GM19395 (cell line): Measurements from ENCODE around the gene PSMB7.

Experiments
- ATAC-seq: cut with Tn5 transposase; IDR thresholded peaks from one replicate; pipeline ENCODE4 v1.9.1; 2021; ENCODE audit warnings: mild to moderate bottlenecking, moderate library complexity; ENCODE audit not compliant: unreplicated experiment

PSMB7 gene

GRCh38 chr9:124412228-124412575 is 3.0 kb downstream of the PSMB7 start:
- ATAC-seq, result no peak

GRCh38 chr9:124411514-124412227 is 3.6 kb downstream of the PSMB7 start:
- no peak for ATAC-seq

- no peak for ATAC-seq
These were observed 4.8 kb downstream of the PSMB7 start for GRCh38 chr9:124410321-124410913.

GRCh38 chr9:124409410-124409809 is 5.8 kb downstream of the PSMB7 start:
- no peak for ATAC-seq

GRCh38 chr9:124403246-124403645 is 12.0 kb downstream of the PSMB7 start:
- no peak for ATAC-seq

GRCh38 chr9:124399968-124400940 is 15.0 kb downstream of the PSMB7 start:
- no peak for ATAC-seq

GRCh38 chr9:124399323-124399967 is 15.8 kb downstream of the PSMB7 start:
- ATAC-seq, result no peak

- ATAC-seq, result no peak
These were observed 16.9 kb downstream of the PSMB7 start for GRCh38 chr9:124398191-124398935.

- ATAC-seq, result no peak
These were observed 19.4 kb downstream of the PSMB7 start for GRCh38 chr9:124395826-124396225.

GRCh38 chr9:124394596-124394995 is 20.6 kb downstream of the PSMB7 start:
- ATAC-seq, result no peak

- ATAC-seq, result no peak
These were observed 21.1 kb downstream of the PSMB7 start for GRCh38 chr9:124394167-124394566.

- no peak for ATAC-seq
These were observed 22.3 kb downstream of the PSMB7 start for GRCh38 chr9:124392871-124393460.

GRCh38 chr9:124392254-124392870 is 22.9 kb downstream of the PSMB7 start:
- no peak for ATAC-seq

GRCh38 chr9:124390794-124391658 is 24.2 kb downstream of the PSMB7 start:
- ATAC-seq, result no peak

- ATAC-seq, result no peak
These were observed 25.9 kb downstream of the PSMB7 start for GRCh38 chr9:124389146-124389939.

GRCh38 chr9:124388275-124389048 is 26.8 kb downstream of the PSMB7 start:
- ATAC-seq, result no peak

- ATAC-seq, result no peak
These were observed 29.0 kb downstream of the PSMB7 start for GRCh38 chr9:124386201-124386600.
